Fibroblast of skin of right quadriceps (primary cell): ENCODE measurements around the gene UBAP2L.

Experiments
- DNase-seq: peaks from one replicate; pipeline ENCODE4 v3.0.0-alpha.2; 2013

UBAP2L gene, protein sequence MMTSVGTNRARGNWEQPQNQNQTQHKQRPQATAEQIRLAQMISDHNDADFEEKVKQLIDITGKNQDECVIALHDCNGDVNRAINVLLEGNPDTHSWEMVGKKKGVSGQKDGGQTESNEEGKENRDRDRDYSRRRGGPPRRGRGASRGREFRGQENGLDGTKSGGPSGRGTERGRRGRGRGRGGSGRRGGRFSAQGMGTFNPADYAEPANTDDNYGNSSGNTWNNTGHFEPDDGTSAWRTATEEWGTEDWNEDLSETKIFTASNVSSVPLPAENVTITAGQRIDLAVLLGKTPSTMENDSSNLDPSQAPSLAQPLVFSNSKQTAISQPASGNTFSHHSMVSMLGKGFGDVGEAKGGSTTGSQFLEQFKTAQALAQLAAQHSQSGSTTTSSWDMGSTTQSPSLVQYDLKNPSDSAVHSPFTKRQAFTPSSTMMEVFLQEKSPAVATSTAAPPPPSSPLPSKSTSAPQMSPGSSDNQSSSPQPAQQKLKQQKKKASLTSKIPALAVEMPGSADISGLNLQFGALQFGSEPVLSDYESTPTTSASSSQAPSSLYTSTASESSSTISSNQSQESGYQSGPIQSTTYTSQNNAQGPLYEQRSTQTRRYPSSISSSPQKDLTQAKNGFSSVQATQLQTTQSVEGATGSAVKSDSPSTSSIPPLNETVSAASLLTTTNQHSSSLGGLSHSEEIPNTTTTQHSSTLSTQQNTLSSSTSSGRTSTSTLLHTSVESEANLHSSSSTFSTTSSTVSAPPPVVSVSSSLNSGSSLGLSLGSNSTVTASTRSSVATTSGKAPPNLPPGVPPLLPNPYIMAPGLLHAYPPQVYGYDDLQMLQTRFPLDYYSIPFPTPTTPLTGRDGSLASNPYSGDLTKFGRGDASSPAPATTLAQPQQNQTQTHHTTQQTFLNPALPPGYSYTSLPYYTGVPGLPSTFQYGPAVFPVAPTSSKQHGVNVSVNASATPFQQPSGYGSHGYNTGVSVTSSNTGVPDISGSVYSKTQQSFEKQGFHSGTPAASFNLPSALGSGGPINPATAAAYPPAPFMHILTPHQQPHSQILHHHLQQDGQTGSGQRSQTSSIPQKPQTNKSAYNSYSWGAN

DNA sequence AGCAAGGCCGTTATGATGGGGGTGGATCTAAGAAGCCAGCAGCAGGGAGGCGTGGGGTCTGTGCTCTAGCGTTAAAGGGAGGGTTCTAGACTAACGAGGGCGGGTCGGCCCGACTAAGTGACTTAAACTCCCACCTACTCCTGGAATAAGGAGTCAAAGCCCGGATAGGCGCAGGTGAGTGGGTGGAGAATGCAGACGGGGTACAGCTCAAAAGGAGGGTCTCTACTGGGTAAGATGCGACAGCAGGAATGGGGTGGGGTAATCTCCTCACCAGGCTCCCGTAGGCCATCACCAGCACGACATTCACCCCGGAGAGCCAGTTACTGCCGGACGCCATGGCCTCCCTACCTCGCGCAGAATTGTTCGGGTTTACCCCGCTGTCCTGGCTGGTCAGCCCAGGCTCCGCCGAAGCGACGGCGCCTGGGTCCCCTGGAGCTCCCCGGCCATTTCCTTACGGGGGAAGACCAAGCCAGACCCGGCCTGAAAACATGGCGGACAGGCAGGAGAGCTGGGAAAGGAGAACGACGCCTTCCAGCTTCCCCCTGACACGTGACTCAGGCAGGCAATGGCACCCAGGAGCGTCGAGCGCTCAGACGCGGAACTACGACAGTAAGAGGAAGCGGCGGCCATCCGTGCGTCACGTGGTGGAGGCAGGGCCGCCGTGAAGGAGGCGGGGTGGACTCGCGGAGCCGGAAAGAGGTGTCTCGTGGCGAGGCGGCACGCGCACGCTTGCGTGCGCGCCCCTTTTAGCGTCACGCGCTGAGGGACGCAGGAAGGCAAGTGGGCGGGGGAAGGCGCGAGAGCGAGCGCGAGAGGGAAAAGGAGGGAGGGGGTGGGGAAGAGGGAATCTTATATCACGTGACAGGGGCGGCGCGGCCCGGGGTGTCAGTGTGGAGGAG is at the start of gene UBAP2L:
TSS of gene UBAP2L (plus strand) at position 885 of the 899 bp plus-strand sequence. CDS start 4,169 bp downstream, outside the sequence.
- peak; percentile 100 for DNase-seq

DNA sequence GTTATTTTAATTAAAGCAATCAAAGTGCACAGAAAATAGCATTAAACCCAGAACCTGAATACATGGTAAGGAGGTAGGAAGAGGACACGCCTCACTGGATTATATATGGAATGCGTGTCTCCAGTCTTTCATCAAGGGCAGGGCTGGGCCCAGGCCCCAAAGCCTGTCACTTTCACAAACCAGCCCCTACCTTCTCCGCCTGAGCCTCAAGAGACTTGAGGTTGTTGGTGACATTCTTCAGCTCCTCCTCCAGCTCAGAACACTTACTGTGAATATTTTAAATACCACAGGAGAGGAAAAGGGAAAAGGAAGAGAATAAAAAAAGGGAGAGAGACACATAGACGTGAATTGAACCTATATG is 49.6 kb upstream of the UBAP2L start:
- no peak for DNase-seq

DNA sequence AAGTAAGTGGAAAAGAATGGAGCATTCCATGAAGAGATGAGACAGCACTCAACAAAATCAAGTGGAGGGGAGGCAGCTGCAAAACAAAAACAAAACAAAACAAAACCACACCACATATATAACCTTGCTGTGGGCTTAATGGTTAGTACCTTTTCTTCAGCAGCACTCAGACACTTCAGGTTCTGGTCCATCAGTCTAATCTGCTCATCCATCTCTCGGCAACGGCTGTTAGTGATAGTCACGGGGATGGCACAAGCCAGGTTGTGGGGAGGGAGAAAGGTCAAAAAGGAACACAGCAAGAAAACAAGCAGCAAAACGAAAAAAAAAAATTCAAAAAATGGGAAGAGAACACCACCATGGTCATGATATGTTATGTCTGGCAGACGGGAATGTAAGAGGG is 48.9 kb upstream of the UBAP2L start:
- no peak for DNase-seq

DNA sequence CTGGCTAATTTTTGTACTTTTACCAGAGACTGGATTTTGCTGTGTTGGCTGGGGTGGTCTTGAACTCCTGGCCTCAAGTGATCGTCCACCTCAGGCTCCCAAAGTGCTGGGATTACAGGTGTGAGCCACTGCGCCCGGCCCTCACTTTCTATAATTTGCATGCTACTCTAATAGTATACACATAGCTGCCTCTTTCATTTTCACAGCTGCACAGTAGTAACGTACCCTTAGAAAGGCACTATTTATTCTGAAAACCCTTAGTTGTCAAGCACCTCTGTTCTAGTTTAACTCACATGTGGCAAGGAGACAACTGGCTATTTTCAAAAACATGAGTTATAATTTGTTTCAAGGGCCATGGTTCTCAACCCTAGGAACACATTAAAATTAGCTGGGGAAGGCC is 46.1 kb upstream of the UBAP2L start:
- no peak for DNase-seq

DNA sequence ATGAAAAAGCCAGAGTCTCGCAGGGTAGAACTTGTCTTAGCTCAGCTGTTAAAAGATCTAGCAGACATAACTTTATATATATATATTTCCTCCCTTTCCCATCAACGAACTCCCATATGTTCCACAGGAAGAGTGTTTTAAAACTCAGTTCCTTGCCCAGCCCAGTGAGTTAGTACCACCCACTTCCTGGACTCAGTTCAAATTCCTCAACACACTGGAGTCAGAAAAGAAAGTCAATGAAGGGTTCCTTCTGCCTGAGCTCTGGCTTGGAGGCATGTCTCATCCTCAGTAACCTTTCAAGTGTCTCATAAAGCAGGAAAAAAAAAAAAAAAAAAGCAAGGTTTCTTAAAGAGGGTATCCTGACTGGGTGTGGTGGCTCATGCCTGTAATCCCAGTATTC is 44.4 kb upstream of the UBAP2L start:
- DNase-seq, result peak; percentile 75

DNA sequence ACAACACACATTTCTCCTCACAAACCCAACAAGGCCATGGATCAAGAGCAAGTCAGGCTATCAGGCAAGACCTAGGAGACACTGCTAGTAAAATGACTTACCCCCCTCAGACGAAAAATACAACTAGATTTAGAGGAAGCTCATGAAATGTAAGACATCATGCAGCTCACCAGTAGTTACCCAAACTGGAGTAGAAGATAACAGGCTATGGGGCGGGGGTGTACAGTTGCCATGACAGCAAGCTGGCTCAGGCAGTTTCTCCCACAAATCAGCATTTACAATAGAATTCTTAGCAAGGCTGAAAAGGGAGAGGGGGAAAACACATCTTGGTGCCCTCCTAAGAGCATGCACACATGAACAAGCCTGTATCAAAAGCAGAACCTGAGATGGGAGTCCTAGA is 42.7 kb upstream of the UBAP2L start:
- DNase-seq, result no peak

DNA sequence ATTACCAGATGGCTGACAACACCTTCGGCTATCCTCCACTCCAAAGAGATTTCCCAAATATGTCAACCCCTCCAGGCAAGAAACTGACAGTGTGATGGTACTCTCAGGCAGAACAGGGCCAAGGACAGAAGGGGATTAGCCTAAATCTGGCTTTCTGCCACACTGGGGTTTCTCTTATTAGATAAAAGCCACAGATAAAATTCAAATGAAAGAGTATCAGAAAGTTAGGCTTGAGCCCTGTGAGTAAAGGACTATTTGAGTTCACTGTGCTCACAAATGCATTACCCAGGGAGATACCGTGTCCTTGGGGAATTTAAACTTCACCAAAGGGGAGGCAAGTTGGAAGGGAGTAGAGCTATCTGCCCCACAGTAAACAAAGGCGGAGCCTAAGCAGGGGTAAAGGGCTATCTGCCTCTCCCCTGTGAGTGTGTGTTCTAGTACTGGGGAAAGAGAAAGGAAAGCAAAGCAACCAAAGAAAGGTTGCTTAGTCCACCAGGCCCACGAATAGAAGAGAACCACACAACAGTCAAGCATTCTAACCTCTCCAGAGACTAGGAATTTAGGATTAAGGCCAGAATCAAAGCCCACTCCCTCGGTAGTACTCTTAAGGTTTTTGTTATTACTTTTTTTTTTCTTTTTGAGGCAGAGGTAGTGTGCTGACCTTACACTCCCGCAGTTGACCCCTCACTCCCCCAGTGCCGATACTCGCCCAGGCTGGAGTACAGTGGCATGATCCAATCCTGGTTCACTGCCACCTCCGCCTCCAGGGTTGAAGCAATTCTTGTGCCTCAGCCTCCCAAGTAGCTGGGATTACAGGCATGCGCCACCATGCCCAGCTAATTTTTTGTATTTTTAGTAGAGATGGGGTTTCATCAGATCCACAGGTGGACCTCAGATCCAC is 41.6 kb upstream of the UBAP2L start:
- DNase-seq, result no peak

DNA sequence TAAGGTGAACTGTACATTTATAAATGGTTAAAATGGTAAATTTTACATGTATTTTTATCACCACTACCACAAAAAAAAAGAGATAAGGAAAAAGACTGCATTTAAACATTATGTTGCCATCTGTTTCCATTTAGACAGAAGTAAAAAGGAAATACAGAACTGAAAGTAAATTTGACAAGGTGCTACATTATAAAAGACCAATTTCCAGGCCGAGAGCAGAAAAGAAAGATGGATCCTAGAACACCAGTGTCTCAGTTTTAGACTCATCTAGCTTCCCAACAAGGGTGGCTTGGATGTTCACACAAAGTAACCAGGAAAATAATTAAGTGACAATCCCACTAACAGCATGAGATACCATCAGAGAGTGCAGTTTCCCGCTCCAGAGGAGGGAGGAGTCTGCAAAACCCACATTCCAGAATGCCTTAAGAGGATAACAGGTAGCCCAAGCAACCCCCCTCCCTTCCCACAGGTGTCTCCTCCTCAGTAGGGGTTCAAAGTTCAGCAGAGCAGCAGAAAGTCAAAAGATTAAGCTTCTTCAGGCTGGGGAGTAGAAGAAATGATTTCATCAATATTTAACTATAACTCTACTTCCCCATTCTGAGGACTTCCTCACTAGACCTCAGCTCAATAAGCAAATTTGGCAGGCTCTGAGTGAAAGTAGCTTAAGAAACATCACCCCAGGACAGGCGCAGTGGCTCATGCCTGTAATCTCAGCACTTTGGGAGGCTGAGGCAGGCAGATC is 40.6 kb upstream of the UBAP2L start:
- DNase-seq, result no peak

DNA sequence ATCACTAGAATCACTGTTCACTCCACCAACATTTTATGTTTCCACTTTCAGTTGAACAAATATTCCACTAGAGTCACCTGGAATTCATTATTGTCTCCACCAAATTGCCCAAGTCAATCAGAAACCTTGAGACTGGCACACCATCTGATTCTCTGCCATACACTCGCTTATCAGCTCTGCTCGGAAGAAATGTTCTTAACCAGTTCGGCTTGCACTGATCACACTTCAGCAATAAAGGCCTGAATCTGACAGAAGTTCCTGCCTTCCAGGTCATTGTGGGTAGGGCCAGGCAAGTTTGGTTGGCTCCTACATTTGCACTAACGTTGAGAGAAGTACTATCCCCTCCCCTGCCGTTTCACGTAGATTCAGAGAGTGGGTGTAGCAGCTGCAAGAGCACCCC is 38.8 kb upstream of the UBAP2L start:
- no peak for DNase-seq

DNA sequence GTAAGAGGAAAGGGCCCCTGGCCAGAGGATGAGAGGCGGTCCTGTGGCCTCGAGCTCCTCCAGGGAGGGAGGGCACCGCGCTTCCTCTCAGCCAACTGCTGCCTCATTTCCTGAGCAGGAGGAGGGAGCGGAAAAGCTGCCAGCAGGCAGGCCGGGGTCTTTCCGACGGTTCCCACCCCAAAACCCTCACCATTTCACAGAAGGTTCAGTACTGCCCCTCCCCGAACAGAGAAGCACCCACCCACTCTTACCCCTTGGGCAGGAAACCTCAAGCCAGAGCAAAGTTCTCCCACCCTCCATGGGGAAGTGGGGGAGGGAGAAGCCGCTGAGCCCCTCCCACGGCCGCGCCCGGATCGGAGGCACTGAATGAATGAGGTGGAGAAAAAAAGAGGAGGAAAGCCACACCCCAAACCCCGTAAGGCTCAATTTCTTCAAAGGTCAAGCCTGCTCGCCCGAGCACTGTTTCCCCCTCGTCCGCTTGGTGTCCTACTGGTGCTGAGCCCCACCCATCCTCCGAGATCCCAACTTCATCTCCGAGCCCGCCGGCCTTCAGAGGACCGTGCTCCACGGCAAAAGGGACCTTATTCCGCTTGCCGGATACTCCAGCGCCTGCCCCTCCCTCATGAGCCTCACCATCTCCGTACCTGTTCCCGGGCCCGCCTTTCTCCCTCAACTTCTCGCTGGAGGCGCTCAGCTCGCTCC is 38.3 kb upstream of the UBAP2L start:
- DNase-seq, result peak; percentile 57

DNA sequence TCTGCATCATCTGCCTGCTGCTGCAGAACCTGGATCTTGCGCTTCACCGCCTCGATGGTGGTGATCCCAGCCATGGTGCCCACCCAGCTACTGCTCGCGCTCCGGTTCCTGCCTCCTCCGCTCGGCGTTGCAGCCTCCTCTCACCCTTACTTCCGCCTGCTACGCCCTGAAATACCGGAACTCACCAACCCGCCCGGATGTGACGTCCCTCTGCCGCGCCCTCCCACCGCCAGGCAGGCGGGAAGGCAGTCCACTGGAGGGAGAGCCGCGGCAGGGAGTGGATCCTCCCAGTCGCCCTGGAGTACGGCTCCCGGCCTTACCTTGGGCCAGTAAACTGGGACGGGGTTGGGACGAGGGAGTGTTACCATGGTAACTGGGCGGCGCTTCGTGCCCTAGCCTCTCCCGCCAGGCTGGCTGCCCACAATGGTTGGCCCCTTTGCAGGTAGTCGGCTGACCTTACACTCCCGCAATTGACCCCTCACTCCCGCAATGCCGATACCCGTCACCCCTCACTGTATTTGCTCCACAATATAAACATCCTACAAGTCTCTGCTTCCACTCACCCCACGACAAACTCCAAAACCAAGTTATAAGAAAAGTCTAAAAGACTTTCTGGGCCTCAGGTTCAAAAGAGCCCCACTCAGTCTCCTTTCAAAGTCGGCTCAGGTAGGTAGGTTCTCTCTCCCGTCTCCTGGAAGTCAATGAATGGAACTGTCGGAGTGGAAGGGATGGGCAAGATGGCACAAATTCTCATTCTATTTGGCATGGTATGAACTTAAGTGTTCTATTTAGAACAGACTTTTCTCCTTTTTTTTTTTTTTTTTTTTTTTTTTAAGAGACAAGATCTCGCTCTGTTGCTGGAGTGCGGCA is 37.5 kb upstream of the UBAP2L start:
- peak; percentile 95 for DNase-seq

DNA sequence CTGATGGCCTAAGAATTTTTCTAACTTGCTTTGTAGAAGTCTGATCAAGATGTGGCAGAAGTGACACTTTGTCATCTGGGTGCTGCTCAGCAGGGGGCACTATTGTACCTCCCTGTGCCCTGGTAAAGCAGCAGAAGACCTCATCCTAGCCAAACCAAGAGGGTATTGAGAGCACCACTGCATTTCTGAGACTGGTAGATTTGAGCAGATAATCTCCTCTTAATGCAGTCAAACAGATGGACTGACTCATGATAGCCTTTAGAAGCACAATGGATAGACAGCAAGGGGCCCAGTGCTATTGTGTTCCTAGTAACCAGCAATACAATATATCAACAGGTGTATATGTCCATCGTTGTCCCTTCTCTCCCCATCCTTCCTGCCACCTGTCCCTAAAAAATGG is 34.6 kb upstream of the UBAP2L start:
- no peak for DNase-seq

DNA sequence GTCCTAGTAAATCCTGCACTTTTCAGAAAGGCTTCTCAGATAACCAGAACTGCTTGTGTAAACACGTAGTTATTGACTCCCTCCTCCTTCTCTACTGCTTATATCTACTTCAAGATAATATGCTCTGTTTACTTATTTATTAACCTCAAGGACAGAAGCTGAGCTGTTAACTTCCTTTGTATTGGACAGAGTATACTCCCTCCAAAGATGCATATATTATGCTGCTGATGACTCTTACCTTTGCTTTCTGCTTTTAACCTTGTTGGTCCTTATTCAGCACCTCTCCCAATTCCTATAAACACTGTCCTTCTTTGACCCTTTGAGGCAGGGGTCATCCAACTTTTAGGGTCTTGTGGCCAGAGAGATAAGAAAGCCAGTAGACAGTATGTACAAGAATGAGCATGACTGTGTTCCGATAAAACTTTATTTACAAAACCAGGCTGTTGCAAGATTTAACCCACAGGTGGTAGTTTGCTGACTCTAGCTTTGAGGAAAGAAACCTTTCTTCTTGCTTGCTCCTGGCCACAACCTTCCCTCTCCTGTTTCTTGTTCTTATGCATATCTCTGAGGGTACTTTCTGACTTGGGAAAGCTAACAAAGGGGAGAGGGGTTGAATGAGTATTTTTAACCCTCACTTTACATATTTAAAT is 33.8 kb upstream of the UBAP2L start:
- DNase-seq, result no peak

DNA sequence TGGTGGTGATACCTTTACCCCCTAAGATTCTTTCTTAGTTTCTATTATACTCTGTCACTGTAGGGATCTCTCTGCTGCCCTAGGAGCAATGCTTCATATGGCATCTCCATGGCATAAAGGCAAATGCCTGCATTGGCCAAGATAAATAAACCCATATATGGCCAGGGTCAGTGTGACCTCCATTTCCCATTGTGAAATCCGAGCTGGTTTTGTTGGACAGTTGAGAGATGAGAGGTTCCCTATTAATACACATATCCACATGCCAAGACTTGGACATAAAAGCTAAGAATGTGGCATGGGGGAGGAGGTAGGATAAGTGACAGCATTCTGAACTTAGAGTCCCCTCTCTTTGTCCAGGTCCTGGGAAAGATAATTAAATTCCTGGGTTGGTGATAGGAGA is 30.2 kb upstream of the UBAP2L start:
- DNase-seq, result no peak

DNA sequence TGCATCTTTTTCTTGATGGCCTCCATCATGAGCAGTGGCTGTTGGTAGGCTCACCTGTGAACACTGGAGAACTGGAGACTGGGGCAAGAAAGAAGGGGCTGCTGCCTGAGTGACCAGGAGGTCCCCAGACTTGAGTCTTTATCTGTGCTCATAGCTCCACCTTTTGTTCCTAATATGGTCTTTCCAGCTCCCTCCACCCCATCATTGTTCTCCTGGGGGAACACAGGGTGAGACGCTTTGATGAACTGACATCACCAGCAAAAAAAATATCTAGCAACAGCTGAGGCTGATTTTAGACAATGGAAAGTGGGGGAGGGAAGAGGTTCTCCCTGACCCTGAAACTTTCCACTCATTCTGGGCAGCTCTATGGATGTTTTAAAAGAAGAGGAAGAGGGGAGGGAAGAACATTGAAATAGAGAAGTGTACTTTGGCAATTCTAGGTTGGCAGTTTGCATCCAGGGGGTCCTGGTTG is 28.7 kb upstream of the UBAP2L start, which contains the start of gene TPM3:
TSS of gene TPM3 (minus strand) at position 111 of the 472 bp plus-strand sequence. CDS start at position 29, 82 bp downstream.
- DNase-seq, result no peak

DNA sequence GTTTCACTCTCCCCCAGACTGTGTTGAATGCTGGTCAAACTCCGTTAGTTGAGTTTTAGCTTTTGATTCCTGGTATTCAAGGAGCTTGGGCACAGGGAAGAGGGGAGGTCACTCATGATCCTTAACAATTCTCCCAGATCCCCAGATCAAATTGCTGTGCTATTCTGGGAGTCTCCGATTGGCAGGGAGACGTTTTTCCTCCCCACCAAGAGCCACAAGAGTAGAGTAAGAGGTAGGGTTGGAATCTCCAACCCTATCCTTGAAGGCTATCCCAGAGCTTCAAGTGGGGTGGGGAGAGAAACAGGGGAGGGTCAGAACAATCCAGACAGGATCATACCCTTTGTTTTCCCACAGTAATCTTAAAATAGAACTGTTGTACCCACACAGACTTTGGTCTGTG is 28.3 kb upstream of the UBAP2L start:
- no peak for DNase-seq

DNA sequence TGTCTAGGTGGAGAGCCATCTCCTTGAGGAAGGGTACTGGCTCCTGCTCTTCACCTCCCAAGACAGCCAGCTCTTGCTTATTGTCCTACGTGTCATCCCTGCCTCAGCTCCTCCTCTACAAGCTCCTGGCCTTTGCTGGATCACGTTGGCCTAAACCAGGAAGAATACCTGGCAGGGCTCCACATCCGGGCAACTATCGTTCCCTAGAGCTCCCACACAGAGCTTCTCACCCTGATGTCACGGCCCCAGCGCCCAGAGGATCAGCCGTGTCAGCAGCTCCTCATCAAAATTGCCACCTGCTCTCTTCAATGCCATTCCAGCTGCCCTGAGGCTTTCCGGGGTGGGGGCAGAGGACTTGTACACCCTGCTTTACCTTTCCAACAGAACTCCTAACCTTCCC is 26.9 kb upstream of the UBAP2L start:
- no peak for DNase-seq
